Mesodermal cell (in vitro differentiated cells): ENCODE measurements around the gene PHACTR1.

Experiments
- H3K27ac ChIP-seq: 2 replicates; pipeline ENCODE4 v1.7.0; 2013; ENCODE audit warnings: mild to moderate bottlenecking, low read depth, low read length, moderate library complexity; ENCODE audit not compliant: severe bottlenecking
- H3K36me3 ChIP-seq: 2 replicates; pipeline ENCODE4 v1.7.1; 2013; ENCODE audit warnings: mild to moderate bottlenecking, low read length, moderate library complexity; ENCODE audit not compliant: control insufficient read depth, insufficient read depth
- H3K4me1 ChIP-seq: one replicate; pipeline ENCODE4 v1.7.1; 2013; ENCODE audit warnings: mild to moderate bottlenecking, low read length; ENCODE audit not compliant: insufficient read depth, control insufficient read depth, poor library complexity, severe bottlenecking
- H3K4me3 ChIP-seq: 2 replicates; pipeline ENCODE4 v1.7.0; 2013; ENCODE audit warnings: low read length, control low read depth, mild to moderate bottlenecking; ENCODE audit not compliant: insufficient read depth, poor library complexity, severe bottlenecking; ENCODE audit errors: extremely low read depth
- H3K9me3 ChIP-seq: 2 replicates; pipeline ENCODE4 v1.7.1; 2013; ENCODE audit warnings: mild to moderate bottlenecking, low read length, moderate library complexity; ENCODE audit not compliant: control insufficient read depth
- WGBS, 2 experiments: methylation state at CpG; one replicate each; pipeline ENCODE4 v1.1.5; 2013; ENCODE audit warnings: missing lambda C conversion rate in 2 of 2; ENCODE audit not compliant: insufficient coverage in 2 of 2; 5-methylcytosine and 5-hydroxymethylcytosine counted together

Gene PHACTR1

DNA sequence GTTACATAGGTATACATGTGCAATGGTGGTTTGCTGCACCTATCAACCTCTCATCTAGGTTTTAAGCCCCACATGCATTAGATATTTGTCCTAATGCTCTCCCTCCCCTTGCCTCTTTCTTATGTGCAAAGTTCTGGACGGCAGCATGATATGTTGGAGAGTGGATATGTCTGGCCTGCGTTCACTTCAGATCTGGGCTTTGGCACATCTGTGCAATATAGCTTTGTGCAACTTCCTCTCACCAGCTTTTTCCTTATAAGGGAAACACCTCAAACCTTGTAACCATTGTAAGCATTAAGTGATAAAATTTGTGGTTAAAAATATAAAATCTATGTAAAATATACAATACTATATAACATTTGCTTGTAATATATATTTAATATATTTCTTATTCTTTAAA is 288.0 kb downstream of the PHACTR1 start:
- no CpG with 5 or more reads among the region's 2 CpGs for WGBS, 2 experiments
- Histone ChIP-seq H3K4me3 (no peak overlapping the region), H3K4me1 (no peaks in the 10 kb centered on the region), H3K27ac (no peak overlapping the region), H3K36me3 (no peaks in the 10 kb centered on the region), H3K9me3 (no peaks in the 10 kb centered on the region)

DNA sequence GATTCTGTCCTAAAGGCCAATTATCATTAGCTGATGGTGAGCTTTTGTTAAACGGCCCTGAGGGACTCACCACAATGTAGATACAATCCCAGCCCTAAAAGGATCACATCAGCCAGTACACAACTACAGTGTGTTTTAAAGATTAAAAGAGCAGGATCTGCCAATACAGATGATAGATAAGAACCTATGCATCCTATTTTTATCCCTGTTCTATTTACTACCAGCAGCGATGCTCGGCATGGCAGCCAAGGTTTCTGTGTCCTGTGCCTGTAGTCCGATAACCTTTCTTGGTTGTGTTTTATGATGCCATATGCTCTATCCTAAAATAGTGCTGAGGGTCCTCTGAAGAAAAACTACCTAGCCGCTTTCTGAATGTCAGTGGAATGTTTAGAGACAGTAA is 289.4 kb downstream of the PHACTR1 start:
- no peaks in the 10 kb centered on the region for H3K9me3 ChIP-seq
- H3K36me3 ChIP-seq = no peaks in the 10 kb centered on the region
- H3K4me3 ChIP-seq = no peak overlapping the region
- no peaks in the 10 kb centered on the region for H3K4me1 ChIP-seq
- 78 to 96% methylated on average over 2 to 4 of the region's 5 CpGs for WGBS, 2 experiments
- H3K27ac ChIP-seq = no peak overlapping the region

GRCh38 chr6:13006578-13007300 is 290.2 kb downstream of the PHACTR1 start:
- H3K9me3 ChIP-seq = no peaks in the 10 kb centered on the region
- H3K4me3 ChIP-seq = no peak overlapping the region
- 84 to 91% methylated on average over 3 of the region's 4 CpGs for WGBS, 2 experiments
- H3K27ac ChIP-seq = no peak overlapping the region
- H3K4me1 ChIP-seq = no peaks in the 10 kb centered on the region
- H3K36me3 ChIP-seq = no peaks in the 10 kb centered on the region

- no peaks in the 10 kb centered on the region for H3K9me3 ChIP-seq
These were observed 291.2 kb downstream of the PHACTR1 start for GRCh38 chr6:13007744-13008143.

DNA sequence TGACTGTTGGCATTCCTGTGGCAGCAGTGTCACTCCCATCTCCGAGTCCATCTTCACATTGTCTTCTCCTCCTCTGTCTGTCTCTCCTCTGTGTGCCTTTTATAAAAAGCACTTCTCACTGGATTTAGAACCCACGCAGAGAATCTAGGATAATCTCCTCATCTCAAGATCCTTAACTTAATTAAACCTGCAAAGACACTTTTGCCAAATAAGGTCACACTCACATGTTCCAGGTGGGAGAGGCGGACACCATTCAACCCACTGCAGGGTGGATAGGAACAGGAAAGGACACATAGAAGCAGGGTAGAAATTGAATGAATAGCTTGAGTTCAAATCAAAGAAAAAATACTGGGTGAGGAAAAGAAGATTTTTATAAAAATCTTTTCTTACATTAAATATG is 292.5 kb downstream of the PHACTR1 start:
- Histone ChIP-seq H3K36me3 (no peaks in the 10 kb centered on the region), H3K27ac (no peak overlapping the region), H3K4me3 (no peak overlapping the region), H3K9me3 (no peaks in the 10 kb centered on the region), H3K4me1 (no peaks in the 10 kb centered on the region)
- WGBS, 2 experiments = 88 to 90% methylated on average over 2 of the region's 3 CpGs

More at GRCh38 chr6:13007744-13008143, 291.2 kb downstream of the PHACTR1 start:
- Histone ChIP-seq H3K27ac (no peak overlapping the region), H3K4me3 (no peak overlapping the region), H3K36me3 (no peaks in the 10 kb centered on the region), H3K4me1 (no peaks in the 10 kb centered on the region)
- WGBS, 2 experiments = no CpG with 5 or more reads among the region's 1 CpG

DNA sequence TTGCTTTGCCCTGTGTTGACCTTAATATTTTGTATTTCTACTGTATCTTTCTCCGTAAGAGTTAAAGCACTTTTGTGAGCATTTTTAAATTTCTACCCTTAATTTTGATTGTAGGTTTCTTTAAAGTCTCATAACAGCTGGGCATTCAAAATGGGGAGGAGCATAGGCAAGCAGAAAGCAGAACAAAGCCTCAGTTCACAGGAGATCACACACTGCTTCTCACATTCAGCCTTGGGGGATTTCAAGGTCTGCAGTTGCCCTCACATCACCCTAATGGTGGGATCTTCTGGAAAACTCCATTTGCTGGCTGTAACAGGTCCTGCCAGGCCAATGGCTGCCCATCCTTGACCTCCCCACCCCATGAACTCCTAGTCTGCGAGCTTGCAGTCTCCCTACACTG is 292.9 kb downstream of the PHACTR1 start:
- no peaks in the 10 kb centered on the region for H3K9me3 ChIP-seq
- no peaks in the 10 kb centered on the region for H3K36me3 ChIP-seq
- WGBS, 2 experiments = 80 to 88% methylated on average over 1 of the region's 2 CpGs
- no peaks in the 10 kb centered on the region for H3K4me1 ChIP-seq
- H3K27ac ChIP-seq = no peak overlapping the region
- H3K4me3 ChIP-seq = no peak overlapping the region

DNA sequence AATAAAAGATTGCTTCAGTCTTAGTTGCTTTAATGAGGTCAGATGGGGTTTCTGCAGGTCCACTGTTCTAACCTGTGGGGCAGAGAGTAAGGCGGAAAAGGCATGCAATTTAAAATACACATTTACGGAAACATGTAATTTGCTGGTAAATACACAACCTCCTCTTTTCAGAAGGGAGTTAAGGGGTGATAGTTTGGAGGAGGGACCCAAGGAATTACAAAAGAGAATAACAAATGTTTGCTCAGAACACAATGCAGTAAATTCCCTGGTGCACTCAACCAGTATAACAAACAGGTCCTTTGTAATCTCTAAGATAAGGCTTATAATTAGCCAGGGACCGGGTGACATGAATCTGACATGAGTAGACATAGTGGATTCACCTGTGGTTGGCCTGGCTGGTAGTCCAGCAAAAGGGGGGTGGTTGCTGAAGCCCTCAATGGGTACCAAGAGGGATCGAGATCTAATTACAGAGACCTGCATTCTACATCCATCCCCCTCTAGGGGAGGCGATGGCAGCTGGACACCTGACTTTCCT is 295.1 kb downstream of the PHACTR1 start:
- Histone ChIP-seq H3K4me3 (no peak overlapping the region), H3K4me1 (no peaks in the 10 kb centered on the region)
- 50 to 80% methylated on average over 1 to 2 of the region's 5 CpGs for WGBS, 2 experiments

DNA sequence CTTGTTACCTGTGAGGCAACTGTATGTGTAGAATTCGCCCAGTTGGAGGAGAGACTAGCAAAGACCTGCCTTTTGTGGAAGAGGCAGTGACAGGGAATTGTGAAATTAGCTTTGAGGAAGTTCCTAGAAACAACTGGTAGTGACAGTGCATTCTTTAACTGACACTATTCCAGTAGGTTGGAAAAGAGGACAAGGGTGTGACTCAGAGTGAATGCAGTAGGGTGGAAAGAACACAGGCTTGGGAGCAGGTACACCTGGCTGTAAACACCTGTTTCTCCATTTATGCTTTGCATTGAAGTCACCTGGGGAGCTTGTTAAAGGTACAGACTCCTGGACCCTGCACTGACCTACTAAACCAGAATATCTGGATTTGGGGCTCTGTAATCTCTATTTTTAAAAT is 295.7 kb downstream of the PHACTR1 start:
- H3K9me3 ChIP-seq = no peaks in the 10 kb centered on the region
- no peak overlapping the region for H3K4me3 ChIP-seq
- no peak overlapping the region for H3K27ac ChIP-seq
- no peaks in the 10 kb centered on the region for H3K4me1 ChIP-seq
- no peaks in the 10 kb centered on the region for H3K36me3 ChIP-seq
- WGBS, 2 experiments = 67 to 80% methylated on average over 1 of the region's 1 CpG

More for the DNA sequence above, 295.1 kb downstream of the PHACTR1 start:
- Histone ChIP-seq H3K9me3 (no peaks in the 10 kb centered on the region), H3K27ac (no peak overlapping the region), H3K36me3 (no peaks in the 10 kb centered on the region)

GRCh38 chr6:13012977-13013680 is 296.6 kb downstream of the PHACTR1 start:
- Histone ChIP-seq H3K4me3 (peak overlapping the region; percentile 33), H3K9me3 (no peaks in the 10 kb centered on the region), H3K27ac (no peak overlapping the region), H3K4me1 (no peaks in the 10 kb centered on the region), H3K36me3 (no peaks in the 10 kb centered on the region)
- WGBS, 2 experiments = 4 to 7% methylated on average over 16 to 19 of the region's 21 CpGs

DNA sequence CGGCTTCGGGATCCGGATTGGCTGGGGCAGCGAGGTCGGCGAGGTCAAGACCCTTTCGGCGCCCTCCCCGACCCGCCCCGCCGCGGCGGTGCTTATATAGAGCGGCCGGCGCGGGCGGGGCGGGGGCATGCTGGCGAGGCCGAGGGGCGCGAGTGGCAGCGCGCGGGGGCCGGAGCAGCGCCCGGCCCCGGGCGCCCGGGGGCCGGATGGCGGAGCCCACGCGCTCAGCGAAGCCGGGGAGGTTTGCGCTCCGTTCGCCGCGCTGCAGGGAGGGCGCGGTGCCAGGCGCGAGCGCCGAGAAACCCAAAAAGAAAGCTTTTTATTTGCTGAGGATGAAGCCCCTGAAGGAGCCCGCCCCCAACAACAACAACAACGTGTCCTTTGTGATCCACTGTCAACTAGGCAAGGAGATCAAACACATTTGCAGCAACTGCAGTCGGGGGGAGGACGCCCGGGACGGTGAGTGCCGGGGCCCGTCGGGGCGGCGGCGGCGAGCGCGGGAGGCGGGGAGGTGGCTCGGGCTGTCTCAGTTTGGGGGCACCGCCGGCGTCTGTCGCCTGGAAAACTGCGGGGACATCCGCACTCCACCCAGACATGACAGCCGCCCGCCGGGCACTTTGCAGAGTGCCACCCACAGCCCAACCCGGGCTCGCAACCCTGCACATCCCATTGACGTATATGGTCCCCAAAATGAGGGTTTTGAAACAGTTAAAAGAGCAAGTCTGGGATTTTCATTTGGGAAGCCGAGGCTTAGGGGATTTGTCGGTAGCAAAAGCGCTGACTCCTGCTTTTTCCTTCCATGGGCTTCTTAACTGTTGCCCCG is 297.3 kb downstream of the PHACTR1 start:
- no peak overlapping the region for H3K27ac ChIP-seq
- H3K9me3 ChIP-seq = no peaks in the 10 kb centered on the region
- no peaks in the 10 kb centered on the region for H3K36me3 ChIP-seq
- H3K4me1 ChIP-seq = no peaks in the 10 kb centered on the region
- 0% methylated on average over 37 to 61 of the region's 83 CpGs for whole genome bisulfite sequencing, 2 experiments
- peak overlapping the region; percentile 33 for H3K4me3 ChIP-seq
